GM19351 (cell line): ENCODE results near the gene ZDHHC21.

Experiments used
- ATAC-seq: cut with Tn5 transposase; IDR thresholded peaks from one replicate; pipeline ENCODE4 v1.9.1; 2021; ENCODE audit warnings: mild to moderate bottlenecking, moderate library complexity; ENCODE audit not compliant: unreplicated experiment

Gene ZDHHC21

GRCh38 chr9:14693251-14693861 is at the start of gene ZDHHC21:
Gene ZDHHC21 (minus strand): TSS chr9:14693432. CDS start chr9:14674340, 19,092 bp downstream.
- ATAC-seq, result peak; percentile 70

GRCh38 chr9:14741369-14741768 is 48.1 kb upstream of the ZDHHC21 start:
- no peak for ATAC-seq

GRCh38 chr9:14733133-14733532 is 39.9 kb upstream of the ZDHHC21 start:
- ATAC-seq, result no peak

- no peak for ATAC-seq
These were observed 38.2 kb upstream of the ZDHHC21 start for GRCh38 chr9:14731294-14731981.

GRCh38 chr9:14730461-14730898 is 37.2 kb upstream of the ZDHHC21 start:
- ATAC-seq, result no peak

- no peak for ATAC-seq
These were observed 30.1 kb upstream of the ZDHHC21 start for GRCh38 chr9:14723301-14723700.

GRCh38 chr9:14722391-14723035 is 29.3 kb upstream of the ZDHHC21 start, which contains the start of gene CER1:
Gene CER1 (minus strand): TSS chr9:14722733. CDS start chr9:14722672, 61 bp downstream.
- no peak for ATAC-seq

- no peak for ATAC-seq
These were observed 26.1 kb upstream of the ZDHHC21 start for GRCh38 chr9:14719231-14719923.

- ATAC-seq, result no peak
These were observed 21.9 kb upstream of the ZDHHC21 start for GRCh38 chr9:14715102-14715501.

GRCh38 chr9:14713187-14713767 is 20.0 kb upstream of the ZDHHC21 start:
- no peak for ATAC-seq

GRCh38 chr9:14710804-14711203 is 17.6 kb upstream of the ZDHHC21 start:
- no peak for ATAC-seq

- ATAC-seq, result peak; percentile 77
These were observed 13.4 kb upstream of the ZDHHC21 start for GRCh38 chr9:14706530-14707140.

GRCh38 chr9:14705079-14705478 is 11.8 kb upstream of the ZDHHC21 start:
- ATAC-seq, result no peak

- ATAC-seq, result no peak
These were observed 11.0 kb upstream of the ZDHHC21 start for GRCh38 chr9:14704281-14704680.

- no peak for ATAC-seq
These were observed 9.0 kb upstream of the ZDHHC21 start for GRCh38 chr9:14702200-14702720.

GRCh38 chr9:14692470-14693250 is 572 bp downstream of the ZDHHC21 start:
- peak; percentile 35 for ATAC-seq

- no peak for ATAC-seq
These were observed 2.1 kb downstream of the ZDHHC21 start for GRCh38 chr9:14690948-14691730.

- ATAC-seq, result no peak
These were observed 6.1 kb downstream of the ZDHHC21 start for GRCh38 chr9:14687042-14687719.
